Breast epithelium (tissue), 4 donors: Measurements from ENCODE around the gene CADPS2. TPM values are rescaled to one million over a fixed set of nuclear protein-coding genes. Genes with fewer than 3 reads are reported as not detected.

Experiments used
- DNase-seq, 2 donors: peaks; one replicate each; pipeline ENCODE4 v3.0.0-alpha.2; 2019; ENCODE audit warnings: low spot score in 2 of 2
- H3K27ac ChIP-seq, 2 donors: fragments of 200-600 bp; sonication (generic) in 1 of 2; one replicate each; pipeline ENCODE4 v1.5.1; 2016 to 2019; ENCODE audit warnings: mild to moderate bottlenecking in 1 of 2
- H3K27me3 ChIP-seq, 2 donors: fragments of 200-600 bp; sonication (generic) in 1 of 2; one replicate each; pipeline versions ENCODE4 v1.5.1 to v1.6.0; 2017 to 2019; ENCODE audit warnings: control low read depth in 1 of 2, mild to moderate bottlenecking in 1 of 2
- H3K36me3 ChIP-seq: fragments of 200-600 bp; one replicate; pipeline ENCODE4 v1.5.1; 2019
- H3K4me1 ChIP-seq, 2 donors: fragments of 200-600 bp; sonication (generic); one replicate each; pipeline ENCODE4 v1.5.1; 2016 to 2019; ENCODE audit warnings: control low read depth in 1 of 2
- H3K4me3 ChIP-seq, 3 donors: fragments of 200-600 bp; sonication (generic); 1 replicate in 2 of 3; 2 replicates in 1 of 3; pipeline ENCODE4 v1.5.1; 2016 to 2019; ENCODE audit warnings: mild to moderate bottlenecking in 3 of 3, moderate library complexity in 2 of 3
- H3K9me3 ChIP-seq, 2 donors: fragments of 200-600 bp; sonication (generic) in 1 of 2; one replicate each; pipeline ENCODE4 v1.5.1; 2016 to 2019; ENCODE audit warnings: control low read depth in 1 of 2
- CTCF ChIP-seq, 3 donors: fragments of 450-650 bp; IDR thresholded peaks; one replicate each; pipeline ENCODE4 v1.5.1; 2016 to 2017; ENCODE audit warnings: antibody characterized with exemption in 3 of 3, mild to moderate bottlenecking in 3 of 3, moderate library complexity in 3 of 3
- POLR2A ChIP-seq: fragments of 450-650 bp; IDR thresholded peaks from one replicate; pipeline ENCODE4 v1.6.1; 2016; ENCODE audit warnings: antibody characterized with exemption, mild to moderate bottlenecking, moderate library complexity
- POLR2AphosphoS5 ChIP-seq, 3 donors: sonication (generic); formaldehyde crosslinking; IDR thresholded peaks; one replicate each; pipeline ENCODE4 v1.6.1; 2017; ENCODE audit warnings: antibody characterized with exemption in 3 of 3
- intact Hi-C: fragments of 100-400 bp; cut with DNase I; formaldehyde crosslinking; loops from one replicate; pipeline ENCODE4 v1.15.1; 2023; ENCODE audit warnings: low total_unique reads
- total RNA-seq, 3 donors: library from RNA; depleted of rRNA; stranded (reverse); fragments of >200 nt; gene quantifications; one replicate each; pipeline ENCODE4 v1.1.0, GENCODE V29; 2016

The CADPS2 gene
- total RNA-seq, 3 donors from 2014 or later: 12.3 to 67.5 (median 66.5) TPM

DNA sequence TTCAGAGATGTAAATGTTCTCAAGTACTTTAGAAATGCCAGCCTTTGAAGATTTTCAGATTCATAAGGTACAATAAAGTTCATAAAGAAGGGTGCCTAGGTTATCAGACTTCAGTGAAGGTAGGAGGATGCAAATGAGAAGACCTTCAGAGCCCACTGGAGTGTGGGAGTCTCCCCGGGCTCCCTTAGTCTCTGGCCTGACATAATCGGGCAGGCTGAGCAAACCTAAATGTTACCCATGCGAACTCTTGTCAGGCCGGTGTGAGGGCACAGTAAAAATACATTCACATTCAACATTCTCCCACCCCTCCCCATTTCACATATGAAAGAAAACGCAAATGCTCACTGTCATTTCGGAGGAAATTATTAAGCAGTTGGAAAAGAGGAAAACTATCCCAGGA, 479.1 kb downstream of the CADPS2 start:
- no peak for DNase-seq
- Histone ChIP-seq H3K27ac (no peak overlapping the region), H3K9me3 (no peaks in the 10 kb centered on the region), H3K4me3 (no peak overlapping the region), H3K27me3 (no peaks in the 10 kb centered on the region), H3K4me1 (no peaks in the 10 kb centered on the region), H3K36me3 (no peaks in the 10 kb centered on the region)
- intact Hi-C loops: no loop called here
- TF ChIP-seq POLR2A (no peak), CTCF (IDR thresholded peaks at IDR 0.05) (no peak), POLR2AphosphoS5 (IDR thresholded peaks at IDR 0.05) (no peak)

DNA sequence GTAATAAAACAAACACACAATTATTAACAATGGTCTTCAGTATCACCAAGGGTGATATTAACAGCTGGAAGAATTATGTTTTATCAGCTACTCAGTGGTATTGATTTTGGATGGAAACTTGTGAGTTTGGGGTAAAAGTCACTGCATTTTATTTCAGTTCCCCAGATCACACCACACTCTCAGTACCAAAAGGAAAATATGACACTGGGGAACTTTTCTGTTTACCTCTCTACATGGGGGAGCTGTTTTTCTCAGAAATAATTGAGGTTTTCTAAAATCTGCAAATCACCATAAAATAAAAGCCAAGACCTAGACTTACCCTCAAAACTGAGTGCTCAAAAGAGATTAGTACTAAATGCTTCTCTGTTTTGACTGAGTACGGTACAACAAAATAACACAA, 483.1 kb downstream of the CADPS2 start:
- Histone ChIP-seq H3K4me3 (no peak overlapping the region), H3K9me3 (no peaks in the 10 kb centered on the region), H3K36me3 (no peaks in the 10 kb centered on the region), H3K4me1 (no peaks in the 10 kb centered on the region), H3K27me3 (no peaks in the 10 kb centered on the region), H3K27ac (no peak overlapping the region)
- TF ChIP-seq CTCF (IDR thresholded peaks at IDR 0.05) (no peak), POLR2AphosphoS5 (IDR thresholded peaks at IDR 0.05) (no peak), POLR2A (no peak)
- no peak for DNase-seq
- intact Hi-C loops: no loop called here

DNA sequence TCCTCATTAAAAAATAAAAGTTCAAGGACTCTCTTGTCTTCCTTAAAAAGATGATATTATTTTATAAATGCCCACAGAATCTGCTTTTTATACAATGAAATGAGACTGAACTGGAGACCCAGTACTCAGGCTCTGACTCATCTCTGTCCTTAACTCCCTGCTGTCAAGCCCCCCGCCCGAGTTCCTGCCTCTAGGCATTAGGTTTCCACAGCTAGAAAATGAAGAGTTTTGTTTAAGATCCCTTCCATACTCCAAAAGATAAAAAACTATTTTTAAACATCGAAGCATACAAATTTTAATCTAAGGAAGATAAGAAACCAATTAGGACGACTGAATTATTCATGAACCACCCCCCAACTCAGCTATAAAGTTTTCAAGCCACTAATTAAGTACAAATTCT, 484.0 kb downstream of the CADPS2 start:
- no peaks in the 10 kb centered on the region for H3K27me3 ChIP-seq
- H3K4me1 ChIP-seq: no peaks in the 10 kb centered on the region
- no peaks in the 10 kb centered on the region for H3K36me3 ChIP-seq
- TF ChIP-seq POLR2AphosphoS5 (IDR thresholded peaks at IDR 0.05) (no peak), CTCF (IDR thresholded peaks at IDR 0.05) (no peak), POLR2A (no peak)
- no peak for DNase-seq
- no peaks in the 10 kb centered on the region for H3K9me3 ChIP-seq
- intact Hi-C loops: no loop called here
- no peak overlapping the region for H3K4me3 ChIP-seq
- no peak overlapping the region for H3K27ac ChIP-seq

DNA sequence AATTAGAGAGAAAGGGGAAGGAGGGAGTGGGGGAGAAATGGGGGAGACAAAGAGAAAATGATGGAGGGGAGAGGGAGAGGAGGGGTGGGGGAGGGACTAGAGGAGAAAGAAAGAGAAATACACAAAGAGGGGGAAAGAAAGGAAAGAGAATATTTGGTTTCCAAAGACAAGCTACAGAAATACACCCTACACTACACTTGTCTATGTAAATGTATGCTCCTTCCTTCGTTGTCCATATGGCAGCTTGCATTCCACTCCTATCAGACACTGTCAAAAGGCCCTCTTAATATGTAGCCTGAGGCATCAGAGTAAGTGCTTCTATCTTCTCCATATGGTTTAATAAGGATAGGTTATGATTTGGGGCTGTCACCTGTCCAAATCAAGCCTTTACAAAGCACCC, 488.9 kb downstream of the CADPS2 start:
- TF ChIP-seq CTCF (IDR thresholded peaks at IDR 0.05) (no peak), POLR2AphosphoS5 (IDR thresholded peaks at IDR 0.05) (no peak), POLR2A (no peak)
- H3K27ac ChIP-seq: no peak overlapping the region
- DNase-seq: no peak
- H3K27me3 ChIP-seq: no peaks in the 10 kb centered on the region
- no peak overlapping the region for H3K4me3 ChIP-seq
- no peaks in the 10 kb centered on the region for H3K9me3 ChIP-seq
- intact Hi-C loops: no loop called here
- H3K4me1 ChIP-seq: no peaks in the 10 kb centered on the region
- no peaks in the 10 kb centered on the region for H3K36me3 ChIP-seq

- no peaks in the 10 kb centered on the region for H3K9me3 ChIP-seq
- H3K4me1 ChIP-seq: no peaks in the 10 kb centered on the region
- no peak for TF ChIP-seq CTCF (IDR thresholded peaks at IDR 0.05)
- TF ChIP-seq POLR2AphosphoS5 (IDR thresholded peaks at IDR 0.05): no peak
- no peak for TF ChIP-seq POLR2A
- H3K27ac ChIP-seq: no peak overlapping the region
- no peak overlapping the region for H3K4me3 ChIP-seq
- no peaks in the 10 kb centered on the region for H3K27me3 ChIP-seq
- no peak for DNase-seq
- H3K36me3 ChIP-seq: no peaks in the 10 kb centered on the region
- intact Hi-C loops: no loop called here
Measured at GRCh38 chr7:122394512-122394911, 491.7 kb downstream of the CADPS2 start.
